Purkinje cell (primary cell): ENCODE data around the gene HCST. TPM values are rescaled to one million over a fixed set of nuclear protein-coding genes. Genes with fewer than 3 reads are reported as not detected.

Source experiments
- polyA plus RNA-seq: library from polyadenylated mRNA; unstranded; fragments of >200 nt; fragmentation: Nextera tagmentation; gene quantifications from 2 replicates; pipeline ENCODE4 v1.2.1, GENCODE V29; 2014

HCST gene
- 2.0 and 3.8 TPM in 2 replicates for polyA plus RNA-seq

GRCh38 chr19:35901854-35902661, at the start of gene HCST:
Gene HCST, plus strand, starts transcription at chr19:35902529. Its CDS starts 65 bp downstream, at chr19:35902594.

GRCh38 chr19:35856546-35857149, 45.7 kb upstream of the HCST start, which contains the start of gene KIRREL2:
Gene KIRREL2, plus strand, starts transcription at chr19:35856911. Its CDS starts 209 bp downstream, at chr19:35857120.

GRCh38 chr19:35868172-35868822, 34.0 kb upstream of the HCST start, which contains the start of gene APLP1:
Gene APLP1, plus strand, starts transcription at chr19:35868574. Its CDS starts 63 bp downstream, at chr19:35868637.

GRCh38 chr19:35908010-35908441, 5.7 kb downstream of the HCST start, which contains the start of gene TYROBP:
Gene TYROBP, minus strand, starts transcription at chr19:35908295. Its CDS starts 67 bp downstream, at chr19:35908228.

GRCh38 chr19:35935911-35936737, 33.8 kb downstream of the HCST start, which contains the start of gene LRFN3:
Gene LRFN3, plus strand, starts transcription at chr19:35936374. Its CDS starts 3,052 bp downstream, at chr19:35939426.

Other genes starting within 250 kb of the HCST start
- 0.27 TPM in 1 of 2 replicates, not detected in the other for gene UPK1A, start 236.0 kb upstream of the HCST start, polyA plus RNA-seq
- gene ZBTB32, start 198.0 kb upstream of the HCST start, polyA plus RNA-seq = not detected in 2 replicates
- gene KMT2B, start 184.5 kb upstream of the HCST start, polyA plus RNA-seq = 1.0 and 1.8 TPM in 2 replicates
- gene IGFLR1, start 160.1 kb upstream of the HCST start, polyA plus RNA-seq = 1.0 and 4.9 TPM in 2 replicates
- 69.6 and 75.0 TPM in 2 replicates for gene U2AF1L4, start 157.1 kb upstream of the HCST start, polyA plus RNA-seq
- gene PSENEN, start 156.9 kb upstream of the HCST start, polyA plus RNA-seq = 311 and 383 TPM in 2 replicates
- 4.6 and 8.3 TPM in 2 replicates for gene LIN37, start 154.0 kb upstream of the HCST start, polyA plus RNA-seq
- gene HSPB6, start 145.5 kb upstream of the HCST start, polyA plus RNA-seq = 0.50 TPM in 1 of 2 replicates, not detected in the other
- 0.51 TPM in 1 of 2 replicates, not detected in the other for gene PROSER3, start 144.4 kb upstream of the HCST start, polyA plus RNA-seq
- gene ARHGAP33, start 127.0 kb upstream of the HCST start, polyA plus RNA-seq = 0.15 and 0.40 TPM in 2 replicates
- gene PRODH2, start 89.7 kb upstream of the HCST start, polyA plus RNA-seq = not detected in 2 replicates
- 0.08 TPM in 1 of 2 replicates, not detected in the other for gene NPHS1, start 50.0 kb upstream of the HCST start, polyA plus RNA-seq
- 1.1 TPM in 1 of 2 replicates, not detected in the other for gene KIRREL2, start 45.6 kb upstream of the HCST start, polyA plus RNA-seq
- gene APLP1, start 34.0 kb upstream of the HCST start, polyA plus RNA-seq = 223 and 377 TPM in 2 replicates
- 1.5 and 1.8 TPM in 2 replicates for gene NFKBID, start 2.0 kb upstream of the HCST start, polyA plus RNA-seq
- 0.70 TPM in 1 of 2 replicates, not detected in the other for gene TYROBP, start 5.8 kb downstream of the HCST start, polyA plus RNA-seq
- gene LRFN3, start 33.8 kb downstream of the HCST start, polyA plus RNA-seq = 0.15 and 0.60 TPM in 2 replicates
- gene SDHAF1, start 92.7 kb downstream of the HCST start, polyA plus RNA-seq = 6.4 and 14.1 TPM in 2 replicates
- 3.4 and 4.6 TPM in 2 replicates for gene SYNE4, start 106.3 kb downstream of the HCST start, polyA plus RNA-seq
- 1.9 and 9.9 TPM in 2 replicates for gene ALKBH6, start 111.7 kb downstream of the HCST start, polyA plus RNA-seq
- 34.3 and 46.5 TPM in 2 replicates for gene CLIP3, start 130.3 kb downstream of the HCST start, polyA plus RNA-seq
- 1.3 and 2.7 TPM in 2 replicates for gene THAP8, start 151.8 kb downstream of the HCST start, polyA plus RNA-seq
- gene WDR62, start 152.4 kb downstream of the HCST start, polyA plus RNA-seq = 1.9 TPM in 1 of 2 replicates, not detected in the other
- gene OVOL3, start 208.6 kb downstream of the HCST start, polyA plus RNA-seq = not detected in 2 replicates
- 314 and 340 TPM in 2 replicates for gene POLR2I, start 212.3 kb downstream of the HCST start, polyA plus RNA-seq
- gene TBCB, start 212.9 kb downstream of the HCST start, polyA plus RNA-seq = 84.8 and 90.6 TPM in 2 replicates
- 272 and 360 TPM in 2 replicates for gene CAPNS1, start 237.5 kb downstream of the HCST start, polyA plus RNA-seq
- gene COX7A1, start 249.9 kb downstream of the HCST start, polyA plus RNA-seq = 639 and 665 TPM in 2 replicates